Psoas muscle (tissue), 8 donors: ENCODE measurements around the gene EVL. TPM values are rescaled to one million over a fixed set of nuclear protein-coding genes. Genes with fewer than 3 reads are reported as not detected.

Source experiments
- ATAC-seq, 4 donors: fragments of 200-7000 bp; cut with Tn5 transposase; one replicate each; pipeline ENCODE4 v1.9.1; 2020; ENCODE audit warnings: moderate library complexity in 3 of 4, mild to moderate bottlenecking in 2 of 4
- DNase-seq, 2 donors: peaks; one replicate each; pipeline ENCODE4 v3.0.0-alpha.2; 2020
- H3K27ac ChIP-seq: fragments of 200-600 bp; one replicate; pipeline ENCODE4 v1.8.0; 2022
- H3K27me3 ChIP-seq, 3 donors: fragments of 200-600 bp in 1 of 3; one replicate each; pipeline versions ENCODE4 v1.6.1 to v1.8.0; 2013 to 2022; ENCODE audit warnings: low read length in 2 of 3, mild to moderate bottlenecking in 2 of 3, moderate library complexity in 1 of 3; ENCODE audit not compliant: insufficient read depth in 3 of 3
- H3K36me3 ChIP-seq, 2 donors: fragments of 200-600 bp in 1 of 2; one replicate each; pipeline versions ENCODE4 v1.6.1 to v1.8.0; 2013 to 2022; ENCODE audit warnings: low read depth in 1 of 2, mild to moderate bottlenecking in 1 of 2, moderate library complexity in 1 of 2; ENCODE audit not compliant: insufficient read depth in 1 of 2
- H3K4me1 ChIP-seq: fragments of 200-600 bp; one replicate; pipeline ENCODE4 v1.8.0; 2022
- H3K4me3 ChIP-seq: fragments of 200-600 bp; one replicate; pipeline ENCODE4 v1.8.0; 2022; ENCODE audit warnings: mild to moderate bottlenecking
- H3K9me3 ChIP-seq: fragments of 200-600 bp; one replicate; pipeline ENCODE4 v1.8.0; 2022
- CTCF ChIP-seq: fragments of 200-600 bp; IDR thresholded peaks from one replicate; pipeline ENCODE4 v1.8.0; 2022; ENCODE audit warnings: antibody characterized with exemption
- WGBS, 3 donors: extraction: QIAGEN DNeasy Blood & Tissue Kit; methylation state at CpG; one replicate each; pipeline versions ENCODE4 v1.1.6 to v1.1.7; 2013; 5-methylcytosine and 5-hydroxymethylcytosine counted together
- intact Hi-C, 2 donors: fragments of 100-400 bp; cut with DNase I; formaldehyde crosslinking; loops; one replicate each; pipeline versions ENCODE4 v1.11.0 to v1.14.2; 2022
- polyA plus RNA-seq, 3 donors: library from polyadenylated mRNA; stranded (reverse); fragments of 200-250 nt; gene quantifications; one replicate each; pipeline ENCODE4 v1.2.3, GENCODE V29; 2013
- total RNA-seq, 4 donors: library from RNA; stranded (reverse); fragmentation: NEBNext Ultra II Directional in 2 of 4; extraction: Animal tissue kit (Norgen Biotek cat#: 25700) in 2 of 4; gene quantifications; one replicate each; pipeline versions ENCODE4 v1.2.1 to v1.2.4, GENCODE V29; 2021 to 2023
- donor health status: healthy with polysubstance abuse.
- donor health status: DM: no; HTN: no; CAD: no; lungs with moderate emphysema.
- donor health status: Bipolar disorder and iron deficiency.
- donor health status: healthy.
- donor health status: DM: yes; HTN: yes; CAD: no.
- donor health status: DM: no; HTN: no; CAD: no.
- donor health status: DM: no; HTN: no; CAD: no.
- donor health status: DM: yes; HTN: yes; CAD: no.

EVL gene
- total and polyA plus RNA-seq, 7 donors: 9.6 to 30.4 (median 17.1) TPM

- Histone ChIP-seq H3K9me3 (no peaks in the 10 kb centered on the region), H3K27ac (no peak overlapping the region), H3K27me3 (no peaks in the 10 kb centered on the region), H3K4me1 (peaks cover 22% of the 10 kb centered on the region), H3K4me3 (no peak overlapping the region), H3K36me3 (no peaks in the 10 kb centered on the region)
- 89 to 92% (median 92%) methylated on average over 16 of the region's 16 CpGs for WGBS, 3 donors
- intact Hi-C loops: no loop called here
- no peak for ATAC-seq
- DNase-seq: no peak
- TF ChIP-seq CTCF: no peak
These were observed 40.3 kb downstream of the EVL start for GRCh38 chr14:100105357-100106169.

DNA sequence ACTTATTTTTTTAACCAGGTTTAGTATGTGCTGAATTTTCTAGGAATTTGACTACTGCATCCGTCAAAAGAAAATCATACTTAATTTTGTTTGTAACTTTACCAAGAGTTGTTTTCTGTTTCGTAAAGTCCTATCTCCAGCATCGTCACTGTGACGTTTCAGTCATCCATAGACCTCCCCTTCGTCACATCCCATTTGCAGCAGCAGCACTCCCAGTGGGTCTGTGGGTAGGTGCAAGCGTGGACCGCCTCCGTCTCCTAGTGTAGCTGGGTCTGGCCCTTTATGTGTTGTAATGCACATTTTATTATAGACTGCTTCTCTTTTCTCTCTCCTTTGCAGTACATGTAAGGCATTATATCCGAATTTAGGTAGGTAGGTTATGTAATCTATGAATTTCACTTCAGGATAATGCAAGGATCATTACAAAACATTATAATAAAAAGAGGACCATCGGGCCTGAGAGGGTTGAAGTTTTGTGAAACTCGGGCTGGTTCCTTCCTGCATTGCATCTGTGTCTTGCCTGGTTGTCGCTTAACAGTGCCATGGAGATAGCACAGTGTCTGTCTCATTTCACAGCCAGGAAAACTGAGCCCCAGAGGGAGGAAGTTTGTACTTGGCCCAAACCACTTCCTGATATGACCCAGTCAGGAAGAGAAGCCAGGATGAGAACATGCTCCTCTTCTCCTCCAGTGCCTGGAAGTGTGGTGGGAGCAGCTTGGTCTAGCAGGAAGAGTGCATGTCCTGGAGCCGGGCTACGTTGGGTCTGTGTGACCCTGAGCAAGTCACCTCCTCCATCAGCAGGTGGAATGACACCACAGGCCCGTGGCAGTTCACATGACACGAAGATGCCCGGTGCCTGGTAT, 41.3 kb downstream of the EVL start:
- DNase-seq (no peak), ATAC-seq (no peak)
- Histone ChIP-seq H3K4me1 (peaks cover 22% of the 10 kb centered on the region), H3K27ac (no peak overlapping the region), H3K9me3 (no peaks in the 10 kb centered on the region), H3K4me3 (no peak overlapping the region), H3K27me3 (no peaks in the 10 kb centered on the region), H3K36me3 (no peaks in the 10 kb centered on the region)
- WGBS, 3 donors: 82 to 87% (median 85%) methylated on average over 17 of the region's 17 CpGs
- no peak for TF ChIP-seq CTCF
- intact Hi-C loops: no loop called here

DNA sequence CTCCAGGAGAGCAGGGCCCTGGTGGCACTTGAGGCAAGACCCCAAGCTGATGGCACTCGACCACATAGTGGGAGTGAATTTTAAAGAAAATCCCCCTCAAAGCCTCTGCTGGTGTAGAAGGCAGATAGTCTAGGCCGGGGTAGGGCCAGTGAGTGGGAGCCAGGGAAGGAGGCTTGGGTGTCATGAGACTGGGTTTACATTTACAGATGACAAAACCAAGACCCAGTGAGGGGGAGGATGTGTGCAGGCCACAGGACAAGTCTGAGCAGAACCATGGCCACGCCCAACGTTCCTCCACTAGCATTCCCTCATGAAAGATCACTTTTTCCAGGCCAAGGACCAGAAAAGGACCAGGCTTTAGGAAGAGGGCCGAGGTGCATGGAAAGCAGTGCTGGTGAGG, 42.0 kb downstream of the EVL start:
- H3K27ac ChIP-seq: no peak overlapping the region
- WGBS, 3 donors: 82 to 91% (median 88%) methylated on average over 5 of the region's 5 CpGs
- ATAC-seq (no peak), DNase-seq (no peak)
- H3K4me3 ChIP-seq: no peak overlapping the region
- no peaks in the 10 kb centered on the region for H3K27me3 ChIP-seq
- H3K9me3 ChIP-seq: no peaks in the 10 kb centered on the region
- peaks cover 22% of the 10 kb centered on the region for H3K4me1 ChIP-seq
- TF ChIP-seq CTCF: no peak
- no peaks in the 10 kb centered on the region for H3K36me3 ChIP-seq
- intact Hi-C loops: no loop called here

- peak; percentile 90 for TF ChIP-seq CTCF
- Histone ChIP-seq H3K9me3 (no peaks in the 10 kb centered on the region), H3K27me3 (no peaks in the 10 kb centered on the region), H3K27ac (no peak overlapping the region), H3K36me3 (no peaks in the 10 kb centered on the region), H3K4me1 (peaks cover 22% of the 10 kb centered on the region), H3K4me3 (no peak overlapping the region)
- 26 to 32% (median 27%) methylated on average over 13 of the region's 13 CpGs for WGBS, 3 donors
- DNase-seq (peak; percentile 86 to 90), ATAC-seq (peak; percentile 86 to 96 (median 88))
- intact Hi-C loops: loop anchor here (1.0 to 2.0 kb wide), 2 partner anchors 125 kb away; no protein-coding TSS in a partner anchor
These were observed 43.0 kb downstream of the EVL start for GRCh38 chr14:100108042-100108825.
